OCI-LY1 (cell line): ENCODE measurements around the gene AGAP3.

Experiments used
- H2AFZ ChIP-seq: fragments of 200-600 bp; sonication (generic), shearing (Covaris generic); 2 replicates; pipeline ENCODE4 v1.6.0; 2014; ENCODE audit warnings: antibody characterized with exemption, mild to moderate bottlenecking, low read length
- H3F3A ChIP-seq: fragments of 200-600 bp; sonication (generic), shearing (Covaris generic); 2 replicates; pipeline ENCODE4 v1.6.0; 2014; ENCODE audit warnings: mild to moderate bottlenecking, antibody characterized with exemption, low read length, moderate library complexity; ENCODE audit not compliant: insufficient read depth
- H3K27ac ChIP-seq: fragments of 200-600 bp; sonication (generic); 2 replicates; pipeline ENCODE4 v1.5.1; 2014; ENCODE audit warnings: low read length, mixed run types, mild to moderate bottlenecking, low read depth; ENCODE audit not compliant: poor library complexity, severe bottlenecking
- H3K27me3 ChIP-seq: fragments of 200-600 bp; sonication (generic); 2 replicates; pipeline ENCODE4 v1.6.0; 2014; ENCODE audit warnings: antibody characterized with exemption, mild to moderate bottlenecking, low read length, moderate library complexity; ENCODE audit not compliant: insufficient read depth
- H3K36me3 ChIP-seq: fragments of 200-600 bp; sonication (generic); 2 replicates; pipeline ENCODE4 v1.6.1; 2014; ENCODE audit warnings: mild to moderate bottlenecking, antibody characterized with exemption, low read length, moderate library complexity, mixed read lengths; ENCODE audit not compliant: insufficient read depth
- H3K4me1 ChIP-seq: fragments of 200-600 bp; sonication (generic); 2 replicates; pipeline ENCODE4 v1.5.1; 2014; ENCODE audit warnings: mild to moderate bottlenecking, low read length, moderate library complexity; ENCODE audit not compliant: insufficient read depth, severe bottlenecking
- H3K4me2 ChIP-seq: fragments of 200-600 bp; sonication (generic), shearing (Covaris generic); 2 replicates; pipeline ENCODE4 v1.6.1; 2014; ENCODE audit warnings: low read length
- H3K4me3 ChIP-seq: fragments of 200-600 bp; sonication (generic); 2 replicates; pipeline ENCODE4 v1.5.1; 2014; ENCODE audit warnings: low read length, low read depth, mild to moderate bottlenecking, mixed read lengths; ENCODE audit not compliant: poor library complexity, severe bottlenecking
- H3K79me2 ChIP-seq: fragments of 200-600 bp; shearing (Covaris generic); 2 replicates; pipeline ENCODE4 v1.6.1; 2016; ENCODE audit warnings: mixed run types, low read length, mixed read lengths; ENCODE audit not compliant: insufficient read depth
- H3K9ac ChIP-seq: fragments of 200-600 bp; sonication (generic), shearing (Covaris generic); 2 replicates; pipeline ENCODE4 v1.6.1; 2014; ENCODE audit warnings: mild to moderate bottlenecking, low read length, mixed read lengths
- H3K9me2 ChIP-seq: fragments of 200-600 bp; sonication (generic), shearing (Covaris generic); 2 replicates; pipeline ENCODE4 v1.6.1; 2014; ENCODE audit warnings: low read depth, mild to moderate bottlenecking, low read length, mixed read lengths
- H3K9me3 ChIP-seq: fragments of 200-600 bp; shearing (Covaris generic); 2 replicates; pipeline ENCODE4 v1.6.1; 2014; ENCODE audit warnings: low read length, mixed read lengths
- H4K20me1 ChIP-seq: fragments of 200-600 bp; sonication (generic), shearing (Covaris generic); 2 replicates; pipeline ENCODE4 v1.6.0; 2016; ENCODE audit warnings: mild to moderate bottlenecking, low read length; ENCODE audit not compliant: insufficient read depth
- CTCF ChIP-seq: fragments of 200-600 bp; sonication (generic), shearing (Covaris generic); IDR thresholded peaks from 2 replicates; pipeline ENCODE4 v1.5.1; 2017; ENCODE audit warnings: mild to moderate bottlenecking, antibody characterized with exemption, low read length, moderate library complexity, mixed read lengths
- EZH2 ChIP-seq: fragments of 200-600 bp; sonication (generic), shearing (Covaris generic); IDR thresholded peaks from 2 replicates; pipeline ENCODE4 v1.8.0; 2017; ENCODE audit warnings: borderline replicate concordance, mixed run types, mild to moderate bottlenecking, antibody characterized with exemption, low read length, moderate library complexity, mixed read lengths

Gene AGAP3

GRCh38 chr7:151043959-151044358, 42.3 kb upstream of the AGAP3 start:
- Histone ChIP-seq H3K9me2 (no peaks in the 10 kb centered on the region), H3K27me3 (peaks cover 3% of the 10 kb centered on the region; the same call in 1 of the 2 replicates), H3K79me2 (no peaks in the 10 kb centered on the region), H3F3A (no peaks in the 10 kb centered on the region), H3K9me3 (no peaks in the 10 kb centered on the region), H4K20me1 (no peaks in the 10 kb centered on the region), H3K27ac (no peak overlapping the region), H3K9ac (no peak overlapping the region), H3K36me3 (peaks cover 15% of the 10 kb centered on the region), H3K4me1 (no peaks in the 10 kb centered on the region), H3K4me2 (no peak overlapping the region), H3K4me3 (no peak overlapping the region), H2AFZ (no peak overlapping the region)
- no peak for TF ChIP-seq CTCF
- no peak for TF ChIP-seq EZH2

GRCh38 chr7:151045262-151045661, 41.0 kb upstream of the AGAP3 start:
- Histone ChIP-seq H3K4me2 (no peak overlapping the region), H3K4me3 (no peak overlapping the region), H3K4me1 (no peaks in the 10 kb centered on the region), H3K9me3 (no peaks in the 10 kb centered on the region), H4K20me1 (no peaks in the 10 kb centered on the region), H3K36me3 (peaks cover 15% of the 10 kb centered on the region), H3K79me2 (no peaks in the 10 kb centered on the region), H3F3A (no peaks in the 10 kb centered on the region), H3K27me3 (peaks cover 9% of the 10 kb centered on the region; the same call in 1 of the 2 replicates), H3K9me2 (no peaks in the 10 kb centered on the region), H3K9ac (no peak overlapping the region), H2AFZ (no peak overlapping the region), H3K27ac (no peak overlapping the region)
- TF ChIP-seq EZH2 (no peak), CTCF (no peak)

GRCh38 chr7:151045967-151046366, 40.3 kb upstream of the AGAP3 start:
- Histone ChIP-seq H3K27ac (no peak overlapping the region), H3K9ac (no peak overlapping the region), H3K4me1 (no peaks in the 10 kb centered on the region), H3K9me2 (no peaks in the 10 kb centered on the region), H3F3A (no peaks in the 10 kb centered on the region), H3K4me3 (no peak overlapping the region), H3K9me3 (no peaks in the 10 kb centered on the region), H3K36me3 (peaks cover 15% of the 10 kb centered on the region), H4K20me1 (no peaks in the 10 kb centered on the region), H2AFZ (no peak overlapping the region), H3K4me2 (no peak overlapping the region), H3K79me2 (no peaks in the 10 kb centered on the region), H3K27me3 (peaks cover 9% of the 10 kb centered on the region; the same call in 1 of the 2 replicates)
- TF ChIP-seq CTCF: no peak
- no peak for TF ChIP-seq EZH2
